Left lobe of liver (tissue), 2 donors: Measurements from ENCODE around the gene TADA2B. TPM values are rescaled to one million over a fixed set of nuclear protein-coding genes. Genes with fewer than 3 reads are reported as not detected.

Experiments
- ATAC-seq: fragments of 200-7000 bp; cut with Tn5 transposase; one replicate; pipeline ENCODE4 v1.9.1; 2020; ENCODE audit warnings: mild to moderate bottlenecking, moderate library complexity
- DNase-seq: peaks from one replicate; pipeline ENCODE4 v3.0.0-alpha.2; 2020; ENCODE audit warnings: low spot score
- total RNA-seq: library from RNA; stranded (reverse); gene quantifications from one replicate; pipeline ENCODE4 v1.2.1, GENCODE V29; 2021
- donor health status: DM: no; HTN: no; CAD: no; lungs with moderate emphysema.
- donor health status: DM: no; HTN: yes; CAD: no.

The TADA2B gene
- total RNA-seq, 1 donor from 2014 or later = 18.6 TPM

GRCh38 chr4:7054106-7054880 lies 11.1 kb downstream of the TADA2B start:
- ATAC-seq = no peak
- no peak for DNase-seq

GRCh38 chr4:7055111-7055989 lies 12.2 kb downstream of the TADA2B start:
- no peak for DNase-seq

DNA sequence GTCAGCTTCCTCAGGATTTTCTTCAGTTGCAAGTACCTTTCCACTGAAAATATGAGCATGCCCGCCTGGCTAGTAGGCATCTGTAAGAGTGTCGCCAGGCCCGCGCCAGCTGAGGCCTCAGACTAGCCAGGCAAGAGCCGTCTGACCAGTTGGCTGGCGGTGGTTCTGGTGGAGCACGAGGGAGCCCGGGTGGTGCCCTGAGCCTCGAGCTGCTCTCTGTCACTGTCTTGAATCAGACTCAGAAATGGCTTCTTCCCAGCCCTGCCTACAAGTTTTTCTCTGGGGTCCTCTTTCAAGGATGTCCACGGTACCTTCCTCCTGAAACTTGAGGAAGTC lies 12.8 kb downstream of the TADA2B start:
- DNase-seq = no peak
- ATAC-seq = no peak

More at GRCh38 chr4:7055111-7055989, 12.2 kb downstream of the TADA2B start:
- no peak for ATAC-seq

DNA sequence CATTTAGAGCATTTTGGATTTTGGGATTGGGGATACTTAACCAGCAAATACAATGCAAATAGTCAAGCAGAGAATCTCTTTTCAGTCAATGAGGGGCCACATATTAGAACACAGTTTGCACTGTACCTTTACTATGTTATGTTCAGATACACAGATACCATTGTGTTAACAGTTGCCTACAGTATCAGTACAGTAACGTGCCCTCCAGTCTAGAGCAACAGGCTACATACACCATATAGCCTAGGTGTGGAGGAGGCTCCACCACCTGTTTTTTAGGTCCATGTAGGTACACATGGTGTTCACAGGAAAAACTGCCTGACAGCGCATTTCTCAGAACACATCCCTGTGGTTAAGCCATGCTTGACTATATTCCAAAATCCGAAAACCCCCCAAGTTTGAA lies 15.6 kb downstream of the TADA2B start:
- DNase-seq = no peak
- no peak for ATAC-seq

DNA sequence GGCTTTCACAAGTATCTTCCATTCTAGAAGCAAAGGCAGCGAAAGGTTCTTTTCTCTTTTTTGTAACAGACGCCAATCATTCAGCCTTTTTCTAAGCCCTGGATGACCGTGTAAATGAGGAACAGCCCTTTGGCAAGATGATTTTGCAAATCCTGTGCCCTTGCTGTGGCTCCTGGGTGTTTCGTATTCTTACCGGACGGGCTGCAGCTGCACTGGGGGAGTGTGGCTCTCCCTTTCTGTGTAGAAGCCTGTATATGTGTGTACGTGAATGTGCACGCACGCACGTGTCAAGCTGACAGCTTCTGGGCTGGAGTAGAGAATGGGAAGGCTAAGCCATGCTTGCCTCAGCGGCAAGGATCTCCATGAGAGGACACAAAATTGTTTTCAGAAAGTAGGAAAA lies 16.5 kb downstream of the TADA2B start:
- no peak for DNase-seq
- no peak for ATAC-seq

- DNase-seq = no peak
- ATAC-seq = no peak
Measured at GRCh38 chr4:7060346-7061150, 17.4 kb downstream of the TADA2B start.

DNA sequence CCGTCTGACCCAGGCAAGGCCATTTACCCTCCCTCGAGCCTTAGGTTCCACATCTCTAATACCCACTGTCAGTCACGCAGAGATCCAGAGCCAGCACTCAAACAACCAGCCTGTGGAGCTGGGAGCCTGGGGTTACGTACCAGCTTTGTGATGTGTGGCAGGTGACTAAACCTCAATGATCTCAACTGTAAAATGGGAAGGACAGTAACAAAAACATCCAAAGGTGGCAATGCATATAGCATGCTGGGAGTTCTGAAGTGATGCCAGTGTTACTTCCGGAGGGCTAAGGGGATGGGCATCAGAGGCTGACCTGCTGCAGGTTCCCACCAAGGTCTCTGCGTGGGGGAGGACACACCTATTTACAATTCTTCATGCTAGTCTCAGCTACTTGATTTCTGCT lies 18.6 kb downstream of the TADA2B start:
- no peak for ATAC-seq
- DNase-seq = no peak

GRCh38 chr4:7062816-7063215 lies 19.6 kb downstream of the TADA2B start:
- no peak for ATAC-seq
- no peak for DNase-seq

GRCh38 chr4:7063362-7063761 lies 20.2 kb downstream of the TADA2B start:
- ATAC-seq (no peak), DNase-seq (no peak)

GRCh38 chr4:7066006-7066405 lies 22.8 kb downstream of the TADA2B start:
- DNase-seq = no peak
- no peak for ATAC-seq

DNA sequence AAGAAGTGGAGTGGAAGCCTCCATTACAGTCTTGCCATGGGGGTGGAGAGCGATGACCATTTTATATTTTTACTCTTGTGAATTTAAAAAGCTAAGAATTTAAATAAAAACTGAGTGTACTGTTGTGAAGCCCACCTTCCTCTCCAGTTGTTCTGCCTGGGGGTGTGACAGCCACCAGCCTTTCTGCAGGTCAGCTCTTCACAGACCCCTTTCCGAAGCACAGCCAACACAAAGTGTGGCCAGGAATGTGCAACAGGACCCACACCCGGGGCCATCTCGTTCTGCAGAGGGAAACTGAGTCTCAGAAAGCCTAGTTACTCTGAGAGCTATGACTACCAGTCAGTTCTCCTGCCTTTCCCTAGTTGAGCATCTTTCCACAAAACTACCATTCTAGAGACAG lies 23.3 kb downstream of the TADA2B start:
- ATAC-seq = no peak
- DNase-seq = no peak

DNA sequence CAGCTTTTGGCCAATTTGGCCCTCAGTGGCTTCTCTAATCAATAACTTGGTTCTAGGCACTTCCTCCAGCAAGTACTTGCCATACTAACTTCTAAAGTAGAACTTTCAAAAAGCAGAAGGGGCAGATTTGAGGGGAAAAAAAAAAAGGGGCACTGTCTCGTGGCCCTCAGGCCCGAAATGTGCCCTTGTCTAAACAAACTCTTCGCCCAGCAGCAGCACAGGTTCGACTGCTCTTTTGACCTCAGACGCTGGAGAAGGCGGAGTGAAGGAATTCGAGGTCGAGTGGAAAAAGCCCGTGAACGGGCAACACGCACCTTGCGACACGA lies 23.9 kb downstream of the TADA2B start:
- DNase-seq = no peak
- peak; percentile 11 for ATAC-seq

- DNase-seq (peak; percentile 100), ATAC-seq (peak; percentile 93)
Measured at GRCh38 chr4:7067452-7068278, 24.5 kb downstream of the TADA2B start, which contains the start of gene GRPEL1. Gene GRPEL1, minus strand, starts transcription at chr4:7068064. Its CDS starts 32 bp downstream, at chr4:7068032.

GRCh38 chr4:7068279-7068842 lies 25.2 kb downstream of the TADA2B start:
- DNase-seq (no peak), ATAC-seq (no peak)

GRCh38 chr4:7068883-7069282 lies 25.7 kb downstream of the TADA2B start:
- no peak for DNase-seq
- ATAC-seq = no peak

GRCh38 chr4:7070729-7071511 lies 27.7 kb downstream of the TADA2B start:
- DNase-seq (peak; percentile 85), ATAC-seq (peak; percentile 56)

- ATAC-seq = no peak
- DNase-seq = no peak
Measured at GRCh38 chr4:7073059-7073458, 29.9 kb downstream of the TADA2B start.

- ATAC-seq = peak; percentile 73
Measured at GRCh38 chr4:7073526-7074390, 30.6 kb downstream of the TADA2B start.

More at GRCh38 chr4:7073526-7074390, 30.6 kb downstream of the TADA2B start:
- no peak for DNase-seq
